HepG2 (cell line): ENCODE measurements around the gene C6orf136. TPM values are rescaled to one million over a fixed set of nuclear protein-coding genes. Genes with fewer than 3 reads are reported as not detected.

Source experiments
- DBP ChIP-seq: sonication (generic); formaldehyde crosslinking; IDR thresholded peaks from 2 replicates; pipeline ENCODE4 v1.4.0; 2020; ENCODE audit warnings: missing genetic modification reagents; ENCODE audit errors: not compliant biosample characterization
- EEA1 ChIP-seq: sonication (generic); formaldehyde crosslinking; IDR thresholded peaks from 2 replicates; pipeline ENCODE4 v1.5.1; 2020; ENCODE audit warnings: mild to moderate bottlenecking, missing genetic modification reagents, borderline replicate concordance
- ETV5 ChIP-seq: IDR thresholded peaks from 2 replicates; pipeline ENCODE4 v1.6.1; 2018; ENCODE audit warnings: missing biosample characterization, missing genetic modification reagents, inconsistent platforms, borderline replicate concordance
- FOXJ3 ChIP-seq: sonication (generic); formaldehyde crosslinking; IDR thresholded peaks from 2 replicates; pipeline ENCODE4 v1.4.0; 2020; ENCODE audit warnings: missing genetic modification reagents, mild to moderate bottlenecking, borderline replicate concordance
- GMEB1 ChIP-seq: sonication (generic); formaldehyde crosslinking; IDR thresholded peaks from 2 replicates; pipeline ENCODE4 v1.5.1; 2020; ENCODE audit warnings: missing genetic modification reagents, mild to moderate bottlenecking, borderline replicate concordance
- KLF12 ChIP-seq: sonication (generic); formaldehyde crosslinking; IDR thresholded peaks from 2 replicates; pipeline ENCODE4 v1.4.0; 2020; ENCODE audit warnings: missing genetic modification reagents, borderline replicate concordance
- MTA1 ChIP-seq: sonication (generic); formaldehyde crosslinking; IDR thresholded peaks from 2 replicates; pipeline ENCODE4 v1.4.0; 2020; ENCODE audit warnings: missing genetic modification reagents, mild to moderate bottlenecking, borderline replicate concordance
- NAIF1 ChIP-seq: sonication (generic); formaldehyde crosslinking; IDR thresholded peaks from 2 replicates; pipeline ENCODE4 v1.5.0; 2020; ENCODE audit warnings: mild to moderate bottlenecking, missing genetic modification reagents, borderline replicate concordance
- SIN3B ChIP-seq: fragments of 150-350 bp; IDR thresholded peaks from 2 replicates; pipeline ENCODE4 v1.6.1; 2014; ENCODE audit warnings: low read length
- SMAD3 ChIP-seq: sonication (generic); formaldehyde crosslinking; IDR thresholded peaks from 2 replicates; pipeline ENCODE4 v1.4.0; 2020; ENCODE audit warnings: missing genetic modification reagents
- ZBTB42 ChIP-seq: sonication (generic); formaldehyde crosslinking; IDR thresholded peaks from 2 replicates; pipeline ENCODE4 v1.5.0; 2020; ENCODE audit warnings: mild to moderate bottlenecking, missing genetic modification reagents
- ZNF274 ChIP-seq: sonication (generic); formaldehyde crosslinking; IDR thresholded peaks from 2 replicates; pipeline ENCODE4 v1.5.1; 2020; ENCODE audit warnings: mild to moderate bottlenecking, missing genetic modification reagents
- ZNF451 ChIP-seq: sonication (generic); formaldehyde crosslinking; IDR thresholded peaks from 2 replicates; pipeline ENCODE4 v1.5.0; 2020; ENCODE audit warnings: mild to moderate bottlenecking, missing genetic modification reagents
- ZNF556 ChIP-seq: sonication (generic); formaldehyde crosslinking; IDR thresholded peaks from 2 replicates; pipeline ENCODE4 v1.4.0; 2020; ENCODE audit warnings: mild to moderate bottlenecking, missing genetic modification reagents, borderline replicate concordance
- ZNF674 ChIP-seq: sonication (generic); formaldehyde crosslinking; IDR thresholded peaks from 2 replicates; pipeline ENCODE4 v1.5.0; 2020; ENCODE audit warnings: low read depth, mild to moderate bottlenecking, missing genetic modification reagents
- ZNF775 ChIP-seq: sonication (generic); formaldehyde crosslinking; IDR thresholded peaks from 2 replicates; pipeline ENCODE4 v1.4.0; 2020; ENCODE audit warnings: missing genetic modification reagents, mild to moderate bottlenecking, moderate library complexity, borderline replicate concordance
- ZXDC ChIP-seq: sonication (generic); formaldehyde crosslinking; IDR thresholded peaks from 2 replicates; pipeline ENCODE4 v1.5.0; 2020; ENCODE audit warnings: mild to moderate bottlenecking, missing genetic modification reagents
- polyA plus RNA-seq, 8 experiments: library from polyadenylated mRNA; depleted of rRNA in 3 of 8; stranded (reverse) in 7 of 8; unstranded in 1 of 8; fragments of >200 nt; fragmentation: Illumina TruSeq in 4 of 8; extraction: Trizol in 4 of 8; gene quantifications; 2 replicates each; pipeline versions ENCODE4 v1.2.1 to v1.2.3, GENCODE V29; 2011 to 2016; ENCODE audit warnings: low read depth in 4 of 8, missing spikeins in 1 of 8, mixed read lengths in 1 of 8; ENCODE audit not compliant: insufficient read depth in 1 of 8
- total RNA-seq, 5 experiments: library from RNA; depleted of rRNA; stranded (reverse); fragments of >200 nt; fragmentation: Illumina TruSeq; extraction: Trizol; gene quantifications; 2 replicates each; pipeline ENCODE4 v1.2.3, GENCODE V29; 2016; ENCODE audit warnings: low read depth in 1 of 5
- TF ChIP-seq, protein P1 (sequence below): sonication (generic); formaldehyde crosslinking; IDR thresholded peaks from 2 replicates; pipeline ENCODE4 v1.4.0; 2020; ENCODE audit warnings: missing genetic modification reagents
- TF ChIP-seq, protein P2 (sequence below): sonication (generic); formaldehyde crosslinking; IDR thresholded peaks from 2 replicates; pipeline ENCODE4 v1.8.0; 2022; ENCODE audit warnings: missing genetic modification reagents, low read depth, mild to moderate bottlenecking, borderline replicate concordance

Gene C6orf136
- total and polyA plus RNA-seq, 2 of the 13 experiments (the other 11 are each of a cell fraction or from before 2014, with no cell fraction given) = 12.0 to 26.2 TPM

DNA sequence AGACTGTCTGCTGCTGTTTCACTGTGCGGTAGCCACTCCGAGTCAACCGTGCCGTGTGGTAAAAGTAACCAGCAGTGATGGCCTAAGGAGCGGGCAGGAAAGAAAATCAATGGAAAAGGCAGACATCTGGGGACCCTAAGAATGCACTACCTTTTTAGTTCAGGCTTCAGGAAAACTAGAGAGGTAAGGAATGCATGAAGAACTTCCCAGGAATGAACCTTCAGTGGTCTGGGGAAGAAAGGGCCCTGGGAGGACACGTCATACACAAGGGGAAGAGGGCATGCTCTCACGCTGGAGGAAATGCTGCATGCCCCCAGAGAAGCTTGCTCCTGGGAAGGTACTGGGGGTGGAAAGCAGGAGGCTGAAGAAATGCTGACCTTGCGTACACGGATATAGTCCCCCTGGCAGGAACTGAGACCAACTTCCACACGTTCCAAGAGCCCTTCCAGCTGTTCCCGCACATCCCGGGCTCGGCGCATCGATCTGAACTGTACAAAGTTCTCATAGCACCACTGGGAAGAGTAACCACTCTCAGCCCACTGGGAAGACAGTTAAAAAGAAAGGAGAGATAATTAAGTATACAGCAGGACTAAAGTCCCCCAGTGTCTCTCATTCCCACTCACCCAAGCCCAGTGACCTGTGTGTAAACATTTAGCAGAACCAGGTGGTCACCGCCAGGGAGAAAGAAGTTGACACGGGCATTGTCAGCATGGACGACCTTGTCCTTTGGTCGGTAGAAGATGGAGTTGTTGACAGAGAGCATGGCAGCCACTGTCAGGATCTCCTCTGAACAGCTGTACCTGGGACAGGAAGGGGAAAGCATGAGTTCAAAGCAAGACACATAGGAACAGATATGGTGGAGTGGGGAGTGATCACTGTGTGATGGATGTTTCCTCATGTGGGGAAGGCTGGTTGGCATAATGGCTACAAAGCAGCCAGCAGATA, 8.1 kb downstream of the C6orf136 start (continued):
- peak; percentile 71; the same call in 1 of the 2 replicates for TF ChIP-seq GMEB1 (CRISPR knock-in tag)
- TF ChIP-seq, protein P1, sequence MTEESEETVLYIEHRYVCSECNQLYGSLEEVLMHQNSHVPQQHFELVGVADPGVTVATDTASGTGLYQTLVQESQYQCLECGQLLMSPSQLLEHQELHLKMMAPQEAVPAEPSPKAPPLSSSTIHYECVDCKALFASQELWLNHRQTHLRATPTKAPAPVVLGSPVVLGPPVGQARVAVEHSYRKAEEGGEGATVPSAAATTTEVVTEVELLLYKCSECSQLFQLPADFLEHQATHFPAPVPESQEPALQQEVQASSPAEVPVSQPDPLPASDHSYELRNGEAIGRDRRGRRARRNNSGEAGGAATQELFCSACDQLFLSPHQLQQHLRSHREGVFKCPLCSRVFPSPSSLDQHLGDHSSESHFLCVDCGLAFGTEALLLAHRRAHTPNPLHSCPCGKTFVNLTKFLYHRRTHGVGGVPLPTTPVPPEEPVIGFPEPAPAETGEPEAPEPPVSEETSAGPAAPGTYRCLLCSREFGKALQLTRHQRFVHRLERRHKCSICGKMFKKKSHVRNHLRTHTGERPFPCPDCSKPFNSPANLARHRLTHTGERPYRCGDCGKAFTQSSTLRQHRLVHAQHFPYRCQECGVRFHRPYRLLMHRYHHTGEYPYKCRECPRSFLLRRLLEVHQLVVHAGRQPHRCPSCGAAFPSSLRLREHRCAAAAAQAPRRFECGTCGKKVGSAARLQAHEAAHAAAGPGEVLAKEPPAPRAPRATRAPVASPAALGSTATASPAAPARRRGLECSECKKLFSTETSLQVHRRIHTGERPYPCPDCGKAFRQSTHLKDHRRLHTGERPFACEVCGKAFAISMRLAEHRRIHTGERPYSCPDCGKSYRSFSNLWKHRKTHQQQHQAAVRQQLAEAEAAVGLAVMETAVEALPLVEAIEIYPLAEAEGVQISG (CRISPR knock-in tag) = peak; percentile 90
- TF ChIP-seq NAIF1 (CRISPR knock-in tag) = no peak
- 0 out of 2 replicates have a peak, but pooled peaks have one; percentile 20 for TF ChIP-seq ZXDC (CRISPR knock-in tag)
- TF ChIP-seq ETV5 (CRISPR knock-in tag) = peak; percentile 93
- TF ChIP-seq SMAD3 (CRISPR knock-in tag) = 0 out of 2 replicates have a peak, but pooled peaks have one; percentile 62
- peak; percentile 77; the same call in 1 of the 2 replicates for TF ChIP-seq ZNF775 (CRISPR knock-in tag)
- TF ChIP-seq KLF12 (CRISPR knock-in tag) = no peak
- peak; percentile 99 for TF ChIP-seq MTA1 (CRISPR knock-in tag)
- TF ChIP-seq ZNF451 (CRISPR knock-in tag) = peak; percentile 84; the same call in 1 of the 2 replicates
- peak; percentile 64; the same call in 1 of the 2 replicates for TF ChIP-seq SIN3B
- no peak for TF ChIP-seq ZNF674 (CRISPR knock-in tag)
- TF ChIP-seq FOXJ3 = peak; percentile 92
- 0 out of 2 replicates have a peak, but pooled peaks have one; percentile 69 for TF ChIP-seq EEA1 (CRISPR knock-in tag)
- TF ChIP-seq, protein P2, sequence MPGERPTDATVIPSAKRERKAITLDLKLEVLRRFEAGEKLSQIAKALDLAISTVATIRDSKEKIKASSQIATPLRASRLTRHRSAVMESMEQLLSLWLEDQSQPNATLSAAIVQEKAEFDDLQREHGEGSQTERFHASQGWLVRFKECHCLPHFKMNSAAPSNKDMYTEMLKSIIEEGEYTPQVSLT (CRISPR knock-in tag) = no peak
- TF ChIP-seq ZNF556 (CRISPR knock-in tag) = peak; percentile 79; the same call in 1 of the 2 replicates
- TF ChIP-seq ZBTB42 (CRISPR knock-in tag) = peak; percentile 94
- TF ChIP-seq DBP (CRISPR knock-in tag) = no peak
- peak; percentile 86 for TF ChIP-seq ZNF274 (CRISPR knock-in tag)
